GM23338 (cell line): ENCODE results near the gene KCNN3. TPM values are rescaled to one million over a fixed set of nuclear protein-coding genes. Genes with fewer than 3 reads are reported as not detected.

Experiments
- ATAC-seq: fragments of 200-7000 bp; cut with Tn5 transposase; 3 replicates; pipeline ENCODE4 v1.9.1; 2020
- DNase-seq: peaks from one replicate; pipeline ENCODE4 v3.0.0-alpha.2; 2015; ENCODE audit warnings: low spot score
- H2AFZ ChIP-seq: fragments of 200-600 bp; sonication (generic); 2 replicates; pipeline ENCODE4 v1.8.0; 2016; ENCODE audit warnings: antibody characterized with exemption, mild to moderate bottlenecking, moderate library complexity
- H3F3A ChIP-seq: fragments of 200-600 bp; sonication (generic); replicated peaks from 2 replicates; pipeline ENCODE4 v1.8.0; 2017; ENCODE audit warnings: antibody characterized with exemption, mixed run types, low read depth
- H3K27ac ChIP-seq: fragments of 200-600 bp; sonication (generic); 2 replicates; pipeline ENCODE4 v1.6.1; 2016; ENCODE audit warnings: low read depth
- H3K27me3 ChIP-seq: fragments of 200-600 bp; sonication (generic); 2 replicates; pipeline ENCODE4 v1.8.0; 2016; ENCODE audit warnings: mild to moderate bottlenecking, mixed run types, moderate library complexity; ENCODE audit not compliant: insufficient read depth
- H3K36me3 ChIP-seq: fragments of 200-600 bp; sonication (generic); 2 replicates; pipeline ENCODE4 v1.8.0; 2016; ENCODE audit warnings: mild to moderate bottlenecking; ENCODE audit not compliant: insufficient read depth
- H3K4me1 ChIP-seq: fragments of 200-600 bp; sonication (generic); 2 replicates; pipeline ENCODE4 v1.8.0; 2016; ENCODE audit warnings: mild to moderate bottlenecking, moderate library complexity; ENCODE audit not compliant: insufficient read depth
- H3K4me2 ChIP-seq: fragments of 200-600 bp; sonication (generic); 2 replicates; pipeline ENCODE4 v1.7.1; 2017; ENCODE audit warnings: mixed run types
- H3K4me3 ChIP-seq: fragments of 200-600 bp; sonication (generic); 2 replicates; pipeline ENCODE4 v1.6.1; 2016; ENCODE audit warnings: mixed run types
- H3K79me2 ChIP-seq: fragments of 200-600 bp; sonication (generic); replicated peaks from 2 replicates; pipeline ENCODE4 v1.8.0; 2017; ENCODE audit warnings: mild to moderate bottlenecking; ENCODE audit not compliant: insufficient read depth
- H3K9me2 ChIP-seq: fragments of 200-600 bp; sonication (generic); 2 replicates; pipeline ENCODE4 v1.8.0; 2017; ENCODE audit not compliant: insufficient read depth
- H4K20me1 ChIP-seq: fragments of 200-600 bp; sonication (generic); replicated peaks from 2 replicates; pipeline ENCODE4 v1.8.0; 2017; ENCODE audit warnings: mild to moderate bottlenecking; ENCODE audit not compliant: insufficient read depth
- H3K27ac Mint-ChIP-seq: 2 replicates; pipeline ENCODE4 v1.8.0; 2020; ENCODE audit warnings: inconsistent platforms, mild to moderate bottlenecking, moderate library complexity, mixed read lengths
- H3K27me3 Mint-ChIP-seq: 3 replicates; pipeline ENCODE4 v1.8.0; 2022; ENCODE audit warnings: low read depth, mild to moderate bottlenecking, moderate library complexity, mixed read lengths, inconsistent platforms; ENCODE audit not compliant: insufficient read depth, poor library complexity
- H3K36me3 Mint-ChIP-seq: 3 replicates; pipeline ENCODE4 v1.8.0; 2021; ENCODE audit warnings: low read depth, mild to moderate bottlenecking, inconsistent platforms, moderate library complexity, mixed read lengths
- H3K4me1 Mint-ChIP-seq: 3 replicates; pipeline ENCODE4 v1.8.0; 2020; ENCODE audit warnings: mild to moderate bottlenecking, inconsistent platforms, mixed read lengths
- H3K4me3 Mint-ChIP-seq: 3 replicates; pipeline ENCODE4 v1.8.0; 2021; ENCODE audit warnings: moderate library complexity, mild to moderate bottlenecking, inconsistent platforms, mixed read lengths
- H3K9me3 Mint-ChIP-seq: 3 replicates; pipeline ENCODE4 v1.8.0; 2020; ENCODE audit warnings: moderate library complexity, mild to moderate bottlenecking, inconsistent platforms, mixed read lengths
- CREB1 ChIP-seq: fragments of 250-450 bp; sonication (Bioruptor Pico); IDR thresholded peaks from 2 replicates; pipeline ENCODE4 v1.5.0; 2020; ENCODE audit warnings: low read depth, mild to moderate bottlenecking, moderate library complexity
- CTCF ChIP-seq, 2 experiments: fragments of 200-600 bp in 1 of 2; sonication (generic) in 1 of 2; conservative IDR thresholded peaks; 2 replicates each; pipeline versions ENCODE4 v1.5.1 to v1.6.1; 2016 to 2017; ENCODE audit warnings: antibody characterized with exemption in 2 of 2, low read depth in 2 of 2, mild to moderate bottlenecking in 2 of 2, moderate library complexity in 1 of 2
- EZH2 ChIP-seq: fragments of 200-600 bp; sonication (generic); IDR thresholded peaks from one replicate; pipeline ENCODE4 v1.8.0; 2017; ENCODE audit warnings: antibody characterized with exemption, mild to moderate bottlenecking, low read depth; ENCODE audit not compliant: unreplicated experiment
- EZH2phosphoT487 ChIP-seq: fragments of 200-600 bp; sonication (generic); IDR thresholded peaks from one replicate; pipeline ENCODE4 v1.8.1; 2018; ENCODE audit warnings: antibody characterized with exemption; ENCODE audit not compliant: unreplicated experiment
- JUNB ChIP-seq: IDR thresholded peaks from one replicate; pipeline ENCODE4 v1.6.1; 2016; ENCODE audit warnings: antibody characterized with exemption; ENCODE audit not compliant: unreplicated experiment
- NANOG ChIP-seq: IDR thresholded peaks from 2 replicates; pipeline ENCODE4 v1.6.1; 2016; ENCODE audit warnings: antibody characterized with exemption, borderline replicate concordance
- POLR2AphosphoS5 ChIP-seq: IDR thresholded peaks from 2 replicates; pipeline ENCODE4 v1.6.1; 2016; ENCODE audit warnings: antibody characterized with exemption, low read depth
- REST ChIP-seq: IDR thresholded peaks from one replicate; pipeline ENCODE4 v1.6.1; 2018; ENCODE audit warnings: antibody characterized with exemption; ENCODE audit not compliant: unreplicated experiment
- STAT1 ChIP-seq: IDR thresholded peaks from one replicate; pipeline ENCODE4 v1.6.1; 2016; ENCODE audit warnings: antibody characterized with exemption; ENCODE audit not compliant: unreplicated experiment
- ZNF114 ChIP-seq: fragments of 250-450 bp; sonication (Bioruptor Pico); IDR thresholded peaks from 2 replicates; pipeline ENCODE4 v1.5.0; 2020; ENCODE audit warnings: mild to moderate bottlenecking, moderate library complexity
- ZNF331 ChIP-seq: fragments of 250-450 bp; sonication (Bioruptor Pico); IDR thresholded peaks from 2 replicates; pipeline ENCODE4 v1.5.0; 2020; ENCODE audit warnings: low read depth, mild to moderate bottlenecking, moderate library complexity
- ZNF462 ChIP-seq: fragments of 250-450 bp; sonication (Bioruptor Pico); IDR thresholded peaks from 2 replicates; pipeline ENCODE4 v1.5.0; 2020; ENCODE audit warnings: mild to moderate bottlenecking, moderate library complexity
- polyA plus RNA-seq: library from polyadenylated mRNA; unstranded; fragments of >200 nt; fragmentation: Nextera tagmentation; extraction: Ambion mirVana; gene quantifications from 2 replicates; pipeline ENCODE4 v1.2.1, GENCODE V29; 2016
- total RNA-seq: library from RNA; depleted of rRNA; stranded (reverse); fragments of >200 nt; shearing (Covaris generic); gene quantifications from 2 replicates; pipeline ENCODE4 v1.2.3, GENCODE V29; 2014
- TF ChIP-seq, protein P1 (sequence below): IDR thresholded peaks from 2 replicates; pipeline ENCODE4 v1.6.1; 2016; ENCODE audit warnings: antibody characterized with exemption

KCNN3 gene
- total and polyA plus RNA-seq, 2 experiments from 2014 or later = 1.9 to 3.0 TPM

GRCh38 chr1:154698320-154699096, 171.6 kb downstream of the KCNN3 start:
- no peak for DNase-seq
- no peaks in the 10 kb centered on the region for H3K4me1 ChIP-seq

More at GRCh38 chr1:154698320-154699096, 171.6 kb downstream of the KCNN3 start:
- H3F3A ChIP-seq = no peaks in the 10 kb centered on the region
- no peak for TF ChIP-seq CREB1 (CRISPR knock-in tag)
- no peak for TF ChIP-seq ZNF331 (CRISPR knock-in tag)
- TF ChIP-seq, protein P1, sequence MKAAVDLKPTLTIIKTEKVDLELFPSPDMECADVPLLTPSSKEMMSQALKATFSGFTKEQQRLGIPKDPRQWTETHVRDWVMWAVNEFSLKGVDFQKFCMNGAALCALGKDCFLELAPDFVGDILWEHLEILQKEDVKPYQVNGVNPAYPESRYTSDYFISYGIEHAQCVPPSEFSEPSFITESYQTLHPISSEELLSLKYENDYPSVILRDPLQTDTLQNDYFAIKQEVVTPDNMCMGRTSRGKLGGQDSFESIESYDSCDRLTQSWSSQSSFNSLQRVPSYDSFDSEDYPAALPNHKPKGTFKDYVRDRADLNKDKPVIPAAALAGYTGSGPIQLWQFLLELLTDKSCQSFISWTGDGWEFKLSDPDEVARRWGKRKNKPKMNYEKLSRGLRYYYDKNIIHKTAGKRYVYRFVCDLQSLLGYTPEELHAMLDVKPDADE = no peak
- TF ChIP-seq EZH2 = no peak
- no peak for TF ChIP-seq STAT1
- TF ChIP-seq ZNF114 (CRISPR knock-in tag) = no peak
- TF ChIP-seq EZH2phosphoT487 = no peak
- no peak for TF ChIP-seq NANOG
- no peak for TF ChIP-seq CTCF (conservative IDR thresholded peaks at IDR 0.05; ENCODE audit: low read depth in 2 of 2)
- no peak for TF ChIP-seq REST
- TF ChIP-seq JUNB = no peak
- TF ChIP-seq POLR2AphosphoS5 = no peak
- no peak for TF ChIP-seq ZNF462 (CRISPR knock-in tag)
- no peaks in the 10 kb centered on the region; the same call in 2 of the 3 replicates for H3K9me3 Mint-ChIP-seq
- H2AFZ ChIP-seq = peak overlapping the region; percentile 47; the same call in 1 of the 2 replicates
- H3K27me3 Mint-ChIP-seq = no peaks in the 10 kb centered on the region
- no peaks in the 10 kb centered on the region for H3K36me3 ChIP-seq
- no peak overlapping the region for H3K4me3 ChIP-seq
- no peaks in the 10 kb centered on the region for H3K79me2 ChIP-seq
- H3K9me2 ChIP-seq = no peaks in the 10 kb centered on the region
- H3K27me3 ChIP-seq = no peaks in the 10 kb centered on the region
- no peak for ATAC-seq
- H3K27ac Mint-ChIP-seq = no peak overlapping the region
- H3K36me3 Mint-ChIP-seq = no peaks in the 10 kb centered on the region
- H3K4me1 Mint-ChIP-seq = peaks cover 9% of the 10 kb centered on the region
- no peak overlapping the region for H3K4me3 Mint-ChIP-seq
- H3K4me2 ChIP-seq = no peak overlapping the region
- H3K27ac ChIP-seq = no peak overlapping the region
- no peaks in the 10 kb centered on the region for H4K20me1 ChIP-seq
